Posterior cingulate gyrus (tissue), 11 donors: ENCODE measurements around the gene AAMP.

Source experiments
- DNase-seq, 10 donors: peaks; one replicate each; pipeline versions ENCODE4 v3.0.0 to v3.0.0-alpha.2; 2020 to 2021; ENCODE audit warnings: mixed read lengths in 3 of 10
- intact Hi-C: fragments of 100-400 bp; cut with DNase I; formaldehyde crosslinking; loops from one replicate; pipeline ENCODE4 v1.15.1; 2023

AAMP gene

GRCh38 chr2:218278531-218279360 is 8.8 kb upstream of the AAMP start:
- DNase-seq = peak in 2 of 10 donors; percentile 63 to 68
- intact Hi-C loops = no loop called here

DNA sequence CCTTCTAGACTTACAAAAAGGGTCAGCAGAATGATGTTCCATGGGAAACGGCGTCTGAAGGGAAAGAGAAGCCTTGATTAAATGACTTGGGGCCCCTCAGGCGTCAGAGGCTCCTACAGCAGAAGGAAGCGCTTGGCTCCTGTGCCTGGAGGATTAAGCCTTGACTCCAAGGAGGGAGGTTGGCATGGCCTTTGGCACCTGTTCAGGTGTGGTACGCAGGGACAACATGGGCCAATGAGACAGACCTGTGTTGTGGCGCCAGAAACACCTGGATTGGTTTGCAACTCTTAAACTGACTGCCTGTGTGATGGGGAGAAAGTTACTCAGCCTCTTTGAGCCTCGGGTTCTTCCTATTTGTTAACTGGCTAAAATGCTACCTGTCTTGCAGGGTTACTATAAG is 8.0 kb upstream of the AAMP start:
- DNase-seq = no peak
- intact Hi-C loops = no loop called here

- intact Hi-C loops = no loop called here
- DNase-seq = peak in 1 of 10 donors; percentile 55
These were observed 7.2 kb upstream of the AAMP start for GRCh38 chr2:218276986-218277755.

DNA sequence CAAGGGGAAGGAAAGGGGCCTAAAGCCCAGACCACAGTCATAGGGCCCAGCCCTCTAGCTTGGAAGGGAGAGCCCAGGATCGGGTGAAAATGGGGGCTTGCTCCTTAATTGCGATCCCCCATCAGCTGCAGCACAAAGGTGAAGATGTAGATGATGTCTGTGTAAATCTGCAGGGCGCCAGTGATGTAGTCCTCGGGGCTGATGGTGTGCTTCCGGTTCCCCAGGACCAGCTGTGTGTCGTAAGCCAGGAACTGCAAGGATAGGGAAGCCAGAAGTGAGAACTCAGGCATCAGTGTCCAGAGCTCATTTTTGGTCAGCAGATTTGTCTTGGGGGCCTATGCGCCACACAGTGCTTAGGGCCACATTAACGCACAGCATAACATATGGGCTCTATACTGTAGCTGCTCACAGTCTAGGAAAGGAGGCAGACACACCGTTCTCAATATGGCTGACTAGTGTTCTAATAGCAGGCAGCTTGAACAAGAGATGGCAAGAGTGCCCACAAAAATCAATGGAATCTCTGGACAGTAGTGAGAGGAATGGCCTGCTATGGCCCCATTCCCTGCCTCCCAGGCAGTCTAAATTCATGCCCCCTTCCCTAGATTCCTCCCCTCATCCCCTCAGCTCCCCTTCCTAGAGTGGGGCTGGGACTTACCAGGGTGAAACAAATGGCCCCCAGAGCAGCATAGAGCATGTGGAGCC is 5.6 kb upstream of the AAMP start:
- peak in 2 of 10 donors; percentile 29 to 57 for DNase-seq
- intact Hi-C loops = no loop called here

DNA sequence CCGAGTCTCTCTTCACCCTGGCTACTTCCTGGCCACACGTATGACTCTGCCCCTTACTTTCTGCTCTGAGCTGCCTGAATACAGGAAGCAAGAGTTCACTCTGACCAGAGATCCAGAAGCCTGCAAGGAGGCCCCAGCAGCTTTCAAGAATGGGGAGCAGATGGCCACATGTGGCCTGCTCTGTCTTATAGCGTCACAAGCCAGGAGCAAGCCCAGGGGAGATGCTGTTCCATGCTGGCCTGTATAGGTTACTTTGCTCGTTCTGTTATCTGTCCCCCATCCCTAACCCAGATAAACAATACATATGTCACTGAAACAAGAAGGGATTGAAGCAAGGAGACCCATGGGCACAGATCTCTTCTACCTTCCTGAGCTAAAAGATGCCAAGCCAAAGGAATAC is 4.6 kb upstream of the AAMP start:
- intact Hi-C loops = loop anchor here (5.0 kb wide), 1 partner anchor 293 kb away; the partner anchor contains the start of genes CNOT9 and USP37
- no peak for DNase-seq

DNA sequence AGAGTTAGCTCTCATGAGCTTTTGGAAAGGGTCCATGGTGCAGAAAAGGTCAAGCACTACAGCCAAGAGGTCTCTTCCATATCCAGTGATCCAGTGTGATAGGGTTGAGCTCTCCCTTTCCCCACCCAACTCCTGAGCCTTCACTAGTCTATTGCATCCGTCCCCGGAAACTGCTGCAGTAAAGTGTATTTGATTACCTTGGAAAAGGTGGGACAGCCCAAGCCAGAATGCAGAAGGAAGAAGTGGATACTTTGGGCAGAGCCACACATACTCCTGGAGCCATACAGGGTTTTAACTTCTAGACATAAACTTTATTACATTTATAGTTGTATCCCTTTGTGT is 3.9 kb upstream of the AAMP start:
- intact Hi-C loops = loop anchor here (2.0 to 5.0 kb wide), 2 partner anchors 123 to 293 kb away; partner anchors contain the start of genes CNOT9 and USP37
- DNase-seq = no peak

DNA sequence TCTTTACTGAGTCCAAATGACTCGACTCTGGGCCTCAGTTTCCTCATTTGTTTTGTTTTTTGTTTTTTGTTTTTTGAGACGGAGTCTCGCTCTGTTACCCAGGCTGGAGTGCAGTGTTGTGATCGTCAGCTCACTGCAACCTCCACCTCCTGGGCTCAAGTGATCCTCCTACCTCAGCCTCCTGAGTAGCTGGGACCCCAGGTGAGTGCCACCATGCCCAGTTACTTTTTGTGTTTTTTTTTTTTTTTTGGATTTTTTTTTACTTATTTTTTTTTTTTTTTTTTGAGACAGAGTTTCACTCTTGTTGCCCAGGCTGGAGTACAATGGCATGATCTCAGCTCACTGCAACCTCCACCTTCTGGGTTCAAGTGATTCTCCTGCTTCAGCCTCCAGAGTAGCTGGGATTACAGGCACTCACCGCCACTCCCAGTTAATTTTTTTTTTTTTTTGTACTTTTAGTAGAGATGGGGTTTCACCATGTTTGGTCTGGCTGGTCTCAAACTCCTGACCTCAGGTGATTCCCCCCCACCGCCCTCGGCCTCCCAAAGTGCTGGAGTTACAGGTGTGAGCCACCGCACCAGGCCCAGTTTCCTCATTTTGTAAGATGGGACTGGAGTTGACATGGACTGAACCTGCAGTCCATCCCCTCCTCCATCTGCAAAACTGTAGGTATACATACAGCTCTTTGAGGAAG is 3.4 kb upstream of the AAMP start:
- DNase-seq = peak in 1 of 10 donors; percentile 52
- intact Hi-C loops = loop anchor here (2.0 to 5.0 kb wide), 2 partner anchors 123 to 294 kb away; partner anchors contain the start of genes CNOT9 and USP37

- intact Hi-C loops = loop anchor here (2.0 to 5.0 kb wide), 2 partner anchors 124 to 295 kb away; partner anchors contain the start of genes CNOT9 and USP37
- DNase-seq = peak; percentile 66 to 97 (median 84)
These were observed 2.7 kb upstream of the AAMP start for GRCh38 chr2:218272531-218273212.

- peak in 2 of 10 donors; percentile 64 to 83 for DNase-seq
These were observed 2.1 kb upstream of the AAMP start for GRCh38 chr2:218271865-218272530.

GRCh38 chr2:218271487-218271797 is 1.5 kb upstream of the AAMP start:
- intact Hi-C loops = loop anchor here (2.0 to 5.0 kb wide), 2 partner anchors 21 to 296 kb away; partner anchors contain the start of genes CNOT9, TMBIM1 and USP37
- DNase-seq = peak in 2 of 10 donors; percentile 38 to 47

More at GRCh38 chr2:218271865-218272530, 2.1 kb upstream of the AAMP start:
- intact Hi-C loops = loop anchor here (2.0 to 5.0 kb wide), 3 partner anchors 21 to 295 kb away; partner anchors contain the start of genes CNOT9, TMBIM1 and USP37

DNA sequence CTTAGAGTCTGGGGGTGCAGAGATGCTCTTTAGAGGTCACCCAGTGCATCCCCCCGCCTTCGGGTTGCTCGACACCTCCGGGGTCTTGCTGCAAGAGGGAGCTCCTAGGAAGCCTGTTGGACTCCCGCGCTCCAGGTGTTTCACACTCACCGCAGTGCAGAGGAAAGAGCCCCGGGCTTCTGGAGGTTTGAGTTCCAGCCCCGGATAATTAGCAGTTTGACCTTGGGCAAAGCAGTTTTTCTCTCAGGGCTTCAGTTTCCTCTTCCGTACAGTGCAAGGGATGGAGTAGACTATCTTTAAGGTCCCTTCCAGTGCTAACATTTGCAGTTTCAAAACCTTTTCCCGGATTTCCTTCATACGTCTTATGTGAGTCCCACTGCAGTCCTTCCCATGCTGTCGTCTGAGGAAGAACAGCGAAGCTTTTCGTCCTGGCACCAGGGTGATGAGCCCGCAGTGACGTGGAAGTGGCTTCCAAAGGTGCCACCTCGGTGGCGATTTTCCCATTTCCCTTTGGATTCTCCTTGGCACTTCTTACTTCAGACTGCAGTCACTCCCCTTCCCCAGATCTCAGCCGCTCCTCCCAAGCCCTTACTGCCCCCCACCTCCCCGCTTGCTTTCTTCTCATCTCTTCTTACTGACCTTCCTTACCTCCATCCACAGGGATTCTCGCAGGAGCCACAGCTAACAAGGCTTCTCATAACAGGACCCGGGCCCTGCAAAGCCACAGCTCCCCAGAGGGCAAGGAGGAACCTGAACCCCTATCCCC is 967 bp upstream of the AAMP start:
- peak in 3 of 10 donors; percentile 11 to 89 (median 70) for DNase-seq
- intact Hi-C loops = loop anchor here (1.0 to 5.0 kb wide), 3 partner anchors 22 to 296 kb away; partner anchors contain the start of genes ARPC2, CNOT9, TMBIM1 and USP37

- intact Hi-C loops = no loop called here
- DNase-seq = peak in 3 of 10 donors; percentile 6 to 46 (median 25)
These were observed 2.7 kb downstream of the AAMP start for GRCh38 chr2:218267259-218267658.

GRCh38 chr2:218266316-218266979 is 3.5 kb downstream of the AAMP start:
- intact Hi-C loops = no loop called here
- DNase-seq = peak in 3 of 10 donors; percentile 46 to 72 (median 62)

- peak in 2 of 10 donors; percentile 51 to 78 for DNase-seq
These were observed 4.3 kb downstream of the AAMP start for GRCh38 chr2:218265626-218266025.

DNA sequence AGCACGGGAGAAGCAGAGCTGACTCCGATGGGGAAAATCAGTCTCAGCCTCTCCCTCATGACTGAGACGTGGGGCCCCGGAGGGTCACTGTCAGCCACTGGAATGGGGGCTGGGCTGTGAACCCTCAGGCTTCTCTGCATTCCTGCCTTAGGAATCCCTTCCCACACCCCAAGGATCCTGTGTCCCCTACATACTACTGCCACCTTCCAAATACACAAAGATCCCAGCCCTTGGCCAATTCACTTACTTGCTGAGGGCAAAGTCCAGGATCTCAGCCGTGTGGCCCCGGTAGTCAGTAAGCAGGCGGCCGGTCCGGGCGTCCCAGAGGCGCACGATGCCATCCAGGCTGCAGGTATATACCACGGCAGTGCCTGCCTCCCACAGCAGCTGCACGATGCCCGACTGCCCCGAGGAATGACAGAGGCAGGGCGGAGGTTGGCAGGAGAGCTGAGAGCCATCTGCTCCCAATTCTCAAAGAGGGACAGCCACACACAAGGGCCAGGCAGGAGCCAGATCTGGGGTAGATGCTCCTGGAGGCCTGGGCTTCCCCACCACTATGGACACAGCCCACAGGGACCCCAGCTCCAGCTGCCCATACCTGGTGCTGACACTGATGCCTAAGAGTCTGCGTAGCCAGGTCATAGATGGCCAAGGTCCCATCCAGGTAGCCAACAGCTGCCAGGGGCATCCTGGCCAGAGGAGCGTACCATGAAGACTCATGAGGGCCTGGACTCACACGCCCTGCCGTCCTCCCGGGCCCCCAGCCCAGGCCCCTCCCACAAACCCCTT is 5.0 kb downstream of the AAMP start:
- DNase-seq = peak in 3 of 10 donors; percentile 48 to 80 (median 65)
- intact Hi-C loops = no loop called here

More at GRCh38 chr2:218265626-218266025, 4.3 kb downstream of the AAMP start:
- intact Hi-C loops = no loop called here
